GM15510 (cell line): Measurements from ENCODE around the gene PRR20G.

Experiments used
- POLR2A ChIP-seq: IDR thresholded peaks from 3 replicates; pipeline ENCODE4 v1.6.1; 2011; ENCODE audit warnings: borderline replicate concordance; ENCODE audit not compliant: insufficient read length; ENCODE audit errors: extremely low read depth

Gene PRR20G

DNA sequence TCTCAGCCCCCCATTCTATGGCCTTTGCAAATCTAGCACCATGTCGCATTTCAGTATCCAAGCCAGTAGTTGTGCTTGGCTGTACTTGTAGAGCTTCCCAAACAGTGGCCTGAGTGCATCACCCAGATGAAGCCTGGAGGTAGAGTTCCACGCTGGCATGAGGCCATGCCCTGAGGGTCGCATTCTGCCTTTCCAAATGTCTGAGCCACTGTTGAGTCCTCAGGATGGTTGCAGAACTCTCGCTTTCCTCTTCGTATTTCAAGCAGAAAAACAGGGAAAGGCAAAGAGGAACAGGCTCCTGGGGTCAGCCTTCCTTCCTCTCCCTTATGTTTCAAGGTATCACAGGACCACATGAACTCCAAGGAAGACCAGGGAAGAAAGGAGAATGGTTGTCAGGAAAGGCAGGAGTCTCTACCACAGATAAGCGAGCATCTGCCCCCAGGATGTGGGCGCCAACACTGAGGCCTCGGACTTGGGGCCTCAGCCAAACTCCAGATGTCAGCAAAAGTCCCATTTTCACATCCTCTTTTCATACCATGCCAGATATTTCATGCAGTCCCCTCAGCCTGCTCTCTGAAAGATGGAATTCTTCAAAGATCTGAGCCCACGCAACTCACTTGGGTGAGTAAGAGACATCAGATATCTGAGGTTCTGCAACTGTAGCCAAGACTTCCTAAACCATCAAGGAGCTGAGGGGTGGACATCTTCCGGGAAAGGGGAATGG is 19.4 kb upstream of the PRR20G start:
- TF ChIP-seq POLR2A, result no peak

DNA sequence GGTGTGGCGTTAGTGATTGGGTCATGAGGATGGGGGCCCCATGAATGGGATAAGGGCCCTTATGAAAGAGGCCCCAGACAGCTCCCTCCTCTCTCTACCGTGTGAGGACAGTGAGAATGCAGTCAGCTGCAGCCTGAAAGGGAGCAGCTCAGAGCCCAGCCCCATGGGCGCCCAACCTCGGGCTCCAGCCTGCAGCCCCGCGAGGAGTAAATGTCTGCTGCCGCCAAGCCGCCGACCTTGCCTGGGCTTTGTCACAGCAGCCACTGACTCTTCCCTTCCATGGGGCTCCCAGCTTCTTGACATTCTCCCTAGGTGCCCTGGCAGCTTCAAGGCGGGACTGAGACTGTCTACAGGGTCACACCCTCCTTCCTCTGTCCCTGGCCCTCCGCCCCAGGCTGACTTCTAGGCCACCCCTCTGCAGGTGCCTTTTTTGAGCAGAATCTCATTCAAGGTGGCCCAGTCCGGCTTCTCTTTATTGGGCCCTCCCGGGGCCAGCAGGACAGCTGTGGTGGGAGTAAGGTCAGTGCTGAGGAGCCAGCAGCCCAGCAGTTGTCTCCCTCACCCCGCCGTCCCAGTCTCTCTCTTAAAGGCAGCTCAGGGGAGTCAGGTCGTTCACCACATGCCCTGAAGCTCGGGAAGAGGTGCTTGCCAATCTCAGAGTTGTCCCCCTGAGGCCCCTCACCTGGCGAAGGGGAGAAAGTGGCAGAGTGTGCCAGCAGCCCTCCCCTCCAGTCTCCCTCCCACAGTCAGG is 18.7 kb upstream of the PRR20G start:
- no peak for TF ChIP-seq POLR2A

GRCh38 chr3:127305499-127306060 is 17.7 kb upstream of the PRR20G start:
- no peak for TF ChIP-seq POLR2A

- TF ChIP-seq POLR2A, result no peak
These were observed 16.4 kb upstream of the PRR20G start for GRCh38 chr3:127304121-127304744.

DNA sequence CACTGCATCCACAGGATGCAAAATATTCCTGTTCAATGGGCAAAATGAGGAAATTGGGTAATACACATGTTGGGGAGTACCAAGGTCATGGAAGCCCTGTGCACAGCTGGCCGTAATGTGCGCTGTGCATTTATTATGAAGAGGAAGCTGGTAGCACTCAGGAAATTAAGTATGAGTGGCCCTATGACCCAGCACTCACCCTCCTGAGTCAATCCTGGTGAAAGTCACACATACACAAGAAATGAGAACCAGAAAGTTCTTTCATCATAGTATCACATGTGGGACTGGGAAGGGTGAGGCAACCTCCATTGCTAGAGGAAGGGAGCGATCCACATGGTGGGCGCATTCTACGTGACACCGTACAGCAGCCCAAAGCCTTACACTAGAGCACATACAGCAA is 11.4 kb upstream of the PRR20G start:
- no peak for TF ChIP-seq POLR2A

GRCh38 chr3:127296959-127297358 is 9.1 kb upstream of the PRR20G start:
- TF ChIP-seq POLR2A, result no peak

DNA sequence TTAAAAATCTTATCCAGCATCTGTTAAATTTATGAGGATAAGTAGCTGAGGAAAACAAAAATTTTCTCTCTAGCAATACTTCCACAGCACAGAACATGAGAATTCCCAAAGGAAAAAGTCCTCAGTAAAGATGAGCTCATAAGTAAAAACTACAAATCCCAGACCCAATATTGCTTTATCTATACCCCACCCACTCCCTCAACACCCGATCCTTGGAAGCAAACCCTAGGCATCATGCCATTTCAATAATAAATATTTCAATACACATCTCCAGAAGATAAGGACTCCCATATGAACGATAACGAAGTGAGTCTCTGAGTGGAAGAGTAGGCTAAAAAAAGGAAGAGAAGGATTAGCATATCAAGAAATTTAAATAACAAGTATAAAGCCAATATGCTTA is 8.3 kb upstream of the PRR20G start:
- TF ChIP-seq POLR2A, result no peak

GRCh38 chr3:127291611-127292010 is 3.8 kb upstream of the PRR20G start:
- TF ChIP-seq POLR2A, result no peak

DNA sequence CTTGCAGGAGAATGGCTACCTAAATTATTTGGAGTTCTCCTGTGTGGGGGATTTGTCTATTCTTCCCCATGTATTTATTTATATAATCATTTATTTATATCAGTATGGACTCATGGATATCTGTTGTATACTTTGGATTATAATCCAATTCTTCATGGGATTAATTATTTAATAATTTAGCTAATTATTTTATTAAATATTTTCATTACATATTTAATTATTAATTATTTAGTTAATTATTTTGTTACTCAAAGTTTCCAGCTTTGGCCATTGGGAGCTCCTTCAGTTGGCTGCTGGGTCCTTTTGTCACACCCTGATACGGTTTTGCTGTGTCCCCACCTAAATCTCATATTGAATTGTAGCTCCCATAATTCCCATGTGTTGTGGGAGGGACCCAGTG is 3.3 kb upstream of the PRR20G start:
- no peak for TF ChIP-seq POLR2A

- TF ChIP-seq POLR2A, result no peak
These were observed 2.1 kb upstream of the PRR20G start for GRCh38 chr3:127289706-127290575.

DNA sequence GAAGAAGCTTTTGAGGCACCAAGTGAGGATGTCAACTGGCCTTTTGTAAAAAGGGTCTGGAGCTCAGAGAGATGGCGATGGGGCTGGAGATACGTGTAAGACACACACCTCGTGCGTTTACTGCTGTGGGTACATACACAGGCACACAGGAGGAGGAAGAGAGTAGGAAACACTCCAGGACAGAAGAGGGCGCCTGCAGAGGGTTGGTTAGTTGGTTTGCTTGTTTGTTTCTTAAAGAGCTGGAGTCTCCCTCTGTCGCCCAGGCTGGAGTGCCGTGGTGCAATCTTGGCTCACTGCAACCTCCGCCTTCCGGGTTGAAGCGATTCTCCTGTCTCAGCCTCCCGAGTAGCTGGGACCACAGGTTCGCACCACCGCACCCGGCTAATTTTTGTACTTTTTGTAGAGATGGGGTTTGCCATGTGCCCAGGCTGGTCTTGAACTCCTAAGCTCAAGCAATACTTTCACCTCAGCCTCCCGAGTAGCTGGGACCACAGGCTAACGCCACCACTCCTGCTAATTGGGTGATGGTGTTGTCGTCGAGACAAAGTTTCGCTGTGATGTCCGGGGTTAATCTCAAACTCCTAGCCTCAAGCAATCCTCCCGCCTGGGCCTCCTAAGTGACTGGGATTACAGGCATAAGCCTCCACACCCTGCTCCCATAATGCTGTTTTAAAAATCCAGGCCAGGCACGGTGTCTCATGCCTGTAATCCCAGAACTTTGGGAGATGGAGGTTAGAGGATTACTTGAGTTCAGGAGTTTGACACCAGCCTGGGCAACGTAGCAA is 1.3 kb upstream of the PRR20G start:
- no peak for TF ChIP-seq POLR2A

DNA sequence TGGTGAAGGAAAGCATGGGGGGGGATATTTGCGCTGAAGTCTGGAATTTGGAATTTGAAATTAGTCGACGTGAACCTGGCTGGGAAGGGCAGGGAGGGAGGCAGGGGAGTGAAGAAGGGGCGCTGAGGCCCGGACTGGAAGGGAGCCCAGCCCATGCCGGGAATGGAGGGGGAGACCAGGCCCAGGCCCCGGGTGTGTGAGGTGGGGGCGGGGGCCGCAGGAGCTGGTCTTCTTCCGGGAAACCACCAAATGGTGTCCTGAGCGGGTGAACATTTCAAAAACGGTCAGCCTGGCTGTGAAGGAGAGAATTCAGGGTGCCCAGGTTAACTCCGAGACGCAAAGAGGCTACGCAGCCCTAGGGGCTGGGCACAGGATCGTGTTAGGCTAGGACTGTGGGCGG is 497 bp upstream of the PRR20G start:
- no peak for TF ChIP-seq POLR2A

DNA sequence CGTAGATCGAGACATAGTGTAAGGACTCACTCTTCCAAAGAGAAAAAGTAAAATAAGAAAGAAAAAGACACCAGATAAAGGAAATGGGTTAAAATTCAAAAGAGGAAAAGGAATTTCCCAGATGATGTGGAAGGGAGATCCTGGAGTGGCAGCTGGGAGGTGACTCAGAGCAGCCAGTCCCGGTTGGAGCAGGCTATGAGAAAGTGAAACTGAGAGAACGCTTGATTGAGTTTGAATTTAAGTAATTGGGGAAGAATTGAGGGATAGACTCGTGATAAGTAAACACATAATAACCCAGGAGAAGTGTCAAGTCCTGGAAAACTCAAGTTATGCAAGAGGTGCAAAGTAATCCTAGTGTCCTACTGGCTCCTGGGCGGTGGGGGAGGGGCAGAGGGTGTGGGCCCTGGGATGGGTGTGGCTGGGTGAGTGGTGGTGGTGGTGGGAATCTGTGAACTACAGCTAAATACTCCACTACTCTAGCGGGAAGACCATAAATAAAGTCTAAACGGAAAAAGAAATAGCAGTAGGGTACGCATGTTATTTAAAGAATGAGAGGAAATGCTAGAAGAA is 1.2 kb downstream of the PRR20G start:
- no peak for TF ChIP-seq POLR2A
